Esophagus muscularis mucosa (tissue), 4 donors: ENCODE measurements around the gene L3MBTL1.

Source experiments
- EP300 ChIP-seq: sonication (generic); formaldehyde crosslinking; IDR thresholded peaks from one replicate; pipeline ENCODE4 v1.6.1; 2017; ENCODE audit warnings: antibody characterized with exemption
- POLR2A ChIP-seq: fragments of 450-650 bp; IDR thresholded peaks from one replicate; pipeline ENCODE4 v1.6.1; 2017; ENCODE audit warnings: antibody characterized with exemption, moderate library complexity, mild to moderate bottlenecking, low read depth
- TF ChIP-seq, protein P1 (sequence below), 3 experiments: fragments of 200-600 bp in 2 of 3; fragments of 450-650 bp in 1 of 3; sonication (generic) in 2 of 3; IDR thresholded peaks; one replicate each; pipeline ENCODE4 v1.5.1; 2017 to 2019; ENCODE audit warnings: antibody characterized with exemption in 3 of 3, mild to moderate bottlenecking in 2 of 3, moderate library complexity in 1 of 3

DNA sequence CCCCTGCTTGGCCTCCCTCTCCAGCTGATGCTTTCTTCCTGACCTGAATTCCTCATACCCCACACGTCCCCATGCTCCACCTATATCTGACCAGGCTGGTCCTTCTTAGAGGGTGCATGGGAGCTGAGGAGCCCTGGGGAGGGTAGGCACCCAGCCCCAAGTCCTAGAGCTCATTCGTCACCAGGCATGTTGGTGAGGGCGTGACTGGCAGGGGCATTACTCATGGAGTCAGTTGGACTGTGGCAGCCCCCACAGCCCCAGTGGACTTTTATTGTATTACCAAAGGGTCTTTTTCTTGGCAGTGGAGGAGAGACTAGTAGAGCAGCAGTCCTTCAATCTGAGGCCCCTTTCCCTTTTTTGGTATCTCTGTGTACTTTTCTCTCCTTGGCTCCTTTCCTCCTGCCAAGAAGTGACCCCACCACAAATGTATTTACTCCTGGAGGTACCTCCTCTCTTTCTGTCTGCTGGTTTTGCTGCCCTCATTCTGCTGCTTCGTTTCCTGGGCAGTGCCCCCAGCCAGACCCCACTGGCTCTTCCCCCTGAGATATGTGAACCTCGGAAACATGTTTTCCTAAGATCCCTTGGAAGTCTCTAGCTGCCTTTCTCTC is 40.9 kb downstream of the L3MBTL1 start:
- TF ChIP-seq, protein P1, sequence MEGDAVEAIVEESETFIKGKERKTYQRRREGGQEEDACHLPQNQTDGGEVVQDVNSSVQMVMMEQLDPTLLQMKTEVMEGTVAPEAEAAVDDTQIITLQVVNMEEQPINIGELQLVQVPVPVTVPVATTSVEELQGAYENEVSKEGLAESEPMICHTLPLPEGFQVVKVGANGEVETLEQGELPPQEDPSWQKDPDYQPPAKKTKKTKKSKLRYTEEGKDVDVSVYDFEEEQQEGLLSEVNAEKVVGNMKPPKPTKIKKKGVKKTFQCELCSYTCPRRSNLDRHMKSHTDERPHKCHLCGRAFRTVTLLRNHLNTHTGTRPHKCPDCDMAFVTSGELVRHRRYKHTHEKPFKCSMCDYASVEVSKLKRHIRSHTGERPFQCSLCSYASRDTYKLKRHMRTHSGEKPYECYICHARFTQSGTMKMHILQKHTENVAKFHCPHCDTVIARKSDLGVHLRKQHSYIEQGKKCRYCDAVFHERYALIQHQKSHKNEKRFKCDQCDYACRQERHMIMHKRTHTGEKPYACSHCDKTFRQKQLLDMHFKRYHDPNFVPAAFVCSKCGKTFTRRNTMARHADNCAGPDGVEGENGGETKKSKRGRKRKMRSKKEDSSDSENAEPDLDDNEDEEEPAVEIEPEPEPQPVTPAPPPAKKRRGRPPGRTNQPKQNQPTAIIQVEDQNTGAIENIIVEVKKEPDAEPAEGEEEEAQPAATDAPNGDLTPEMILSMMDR (IDR thresholded peaks at IDR 0.05): no peak
- TF ChIP-seq POLR2A: no peak
- no peak for TF ChIP-seq EP300
